ENCODE measurements around the gene RHBDD3.

RHBDD3 gene

GRCh38 chr22:29253561-29254285 lies 14.1 kb downstream of the RHBDD3 start:
- in situ Hi-C loops (cut with MboI; ENCODE audit: low sequenced_read_pairs), result no loop called here

DNA sequence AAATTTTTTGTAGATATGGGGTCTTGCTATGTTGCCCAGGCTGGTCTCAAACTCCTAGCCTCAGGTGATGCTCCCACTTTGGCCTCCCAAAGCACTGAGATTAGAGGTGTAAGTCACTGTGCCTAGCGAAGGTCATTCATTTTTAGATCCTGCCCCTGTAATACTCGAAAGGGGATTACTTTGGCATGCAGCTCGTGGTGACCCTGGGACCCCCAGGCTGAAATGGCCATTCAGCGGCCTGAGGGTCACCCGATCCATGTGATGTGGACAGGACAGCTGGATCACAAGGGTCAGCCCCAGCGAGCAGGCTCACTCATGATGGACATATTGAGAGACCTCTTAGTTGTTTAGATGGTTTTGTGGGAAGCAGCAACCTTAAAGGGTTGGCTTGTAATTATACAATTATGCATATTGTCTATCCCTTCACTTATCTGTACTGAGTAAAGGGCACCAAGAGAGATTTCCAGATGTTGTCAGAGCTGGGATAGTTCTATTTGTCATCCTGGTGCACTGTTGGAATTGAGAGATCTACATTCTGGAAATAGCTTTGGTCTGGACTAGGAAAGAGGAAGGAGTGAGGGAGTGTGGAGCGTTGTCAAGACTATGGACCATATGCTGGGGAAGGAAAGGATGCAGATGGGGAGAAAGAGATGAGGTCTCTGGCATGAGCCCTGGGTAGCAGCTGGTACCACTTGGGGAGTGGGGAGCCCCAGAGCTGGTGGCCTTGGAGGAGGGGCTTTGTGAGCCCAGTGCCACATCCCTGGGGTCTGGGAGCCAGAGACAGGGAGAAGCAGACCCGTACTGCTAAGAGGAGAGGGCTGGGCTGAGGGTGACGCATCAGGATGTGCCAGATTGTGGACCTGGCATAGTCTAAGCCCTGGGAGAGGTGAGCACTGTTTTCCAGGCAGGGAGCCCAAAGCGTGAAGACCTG lies 15.5 kb downstream of the RHBDD3 start:
- in situ Hi-C loops (cut with MboI; ENCODE audit: low sequenced_read_pairs), result no loop called here

- in situ Hi-C loops (cut with MboI; ENCODE audit: low sequenced_read_pairs), result no loop called here
These were observed 16.5 kb downstream of the RHBDD3 start for GRCh38 chr22:29251265-29251664.

GRCh38 chr22:29247891-29248290 lies 19.9 kb downstream of the RHBDD3 start:
- in situ Hi-C loops (cut with MboI; ENCODE audit: low sequenced_read_pairs), result loop anchor here (10.0 to 25.0 kb wide), 3 partner anchors 186 to 636 kb away; partner anchors contain the start of genes C22orf31 and KREMEN1

GRCh38 chr22:29245626-29246385 lies 22.0 kb downstream of the RHBDD3 start:
- in situ Hi-C loops (cut with MboI; ENCODE audit: low sequenced_read_pairs), result loop anchor here (10.0 to 25.0 kb wide), 3 partner anchors 184 to 634 kb away; partner anchors contain the start of genes C22orf31 and KREMEN1

GRCh38 chr22:29244785-29245625 lies 22.8 kb downstream of the RHBDD3 start:
- in situ Hi-C loops (cut with MboI; ENCODE audit: low sequenced_read_pairs), result loop anchor here (10.0 to 25.0 kb wide), 3 partner anchors 183 to 633 kb away; partner anchors contain the start of genes C22orf31 and KREMEN1

- in situ Hi-C loops (cut with MboI; ENCODE audit: low sequenced_read_pairs), result loop anchor here (10.0 to 25.0 kb wide), 3 partner anchors 182 to 632 kb away; partner anchors contain the start of genes C22orf31 and KREMEN1
These were observed 23.8 kb downstream of the RHBDD3 start for GRCh38 chr22:29243874-29244446.

- in situ Hi-C loops (cut with MboI; ENCODE audit: low sequenced_read_pairs), result loop anchor here (10.0 to 25.0 kb wide), 3 partner anchors 178 to 628 kb away; partner anchors contain the start of genes C22orf31 and KREMEN1
These were observed 27.3 kb downstream of the RHBDD3 start for GRCh38 chr22:29240481-29240880.

DNA sequence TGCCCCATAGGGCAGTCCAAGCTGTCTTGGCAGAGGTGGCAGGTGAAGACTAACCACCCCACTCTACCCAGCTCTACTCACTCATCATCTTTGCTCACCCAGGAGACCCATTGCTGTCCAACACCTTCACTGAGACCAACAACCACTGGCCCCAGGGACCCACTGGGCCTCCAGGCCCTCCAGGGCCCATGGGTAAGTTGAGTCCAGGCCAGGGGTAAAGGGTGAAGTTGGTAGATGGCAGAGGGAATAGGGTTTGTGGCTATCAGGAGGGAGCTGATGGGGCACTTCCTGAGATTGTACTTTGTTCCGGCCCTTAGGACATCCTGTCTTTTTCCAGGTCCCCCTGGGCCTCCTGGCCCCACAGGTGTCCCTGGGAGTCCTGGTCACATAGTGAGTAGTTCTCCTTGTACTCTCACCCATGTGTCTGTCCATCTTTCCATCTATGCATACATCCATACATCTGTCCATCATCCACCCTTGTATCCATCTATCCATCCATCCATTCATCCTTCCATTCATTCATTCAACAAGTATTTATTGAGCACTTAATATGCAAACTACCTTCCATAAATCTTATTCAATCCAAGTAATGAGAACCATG lies 34.4 kb downstream of the RHBDD3 start:
- in situ Hi-C loops (cut with MboI; ENCODE audit: low sequenced_read_pairs), result loop anchor here (25.0 kb wide), 2 partner anchors 171 to 621 kb away; partner anchors contain the start of genes C22orf31 and KREMEN1

GRCh38 chr22:29231971-29232959 lies 35.5 kb downstream of the RHBDD3 start:
- in situ Hi-C loops (cut with MboI; ENCODE audit: low sequenced_read_pairs), result loop anchor here (25.0 kb wide), 2 partner anchors 170 to 620 kb away; partner anchors contain the start of genes C22orf31 and KREMEN1

GRCh38 chr22:29230972-29231875 lies 36.6 kb downstream of the RHBDD3 start:
- in situ Hi-C loops (cut with MboI; ENCODE audit: low sequenced_read_pairs), result loop anchor here (25.0 kb wide), 2 partner anchors 169 to 619 kb away; partner anchors contain the start of genes C22orf31 and KREMEN1

GRCh38 chr22:29226351-29226981 lies 41.3 kb downstream of the RHBDD3 start:
- in situ Hi-C loops (cut with MboI; ENCODE audit: low sequenced_read_pairs), result loop anchor here (25.0 kb wide), 2 partner anchors 164 to 614 kb away; partner anchors contain the start of genes C22orf31 and KREMEN1

DNA sequence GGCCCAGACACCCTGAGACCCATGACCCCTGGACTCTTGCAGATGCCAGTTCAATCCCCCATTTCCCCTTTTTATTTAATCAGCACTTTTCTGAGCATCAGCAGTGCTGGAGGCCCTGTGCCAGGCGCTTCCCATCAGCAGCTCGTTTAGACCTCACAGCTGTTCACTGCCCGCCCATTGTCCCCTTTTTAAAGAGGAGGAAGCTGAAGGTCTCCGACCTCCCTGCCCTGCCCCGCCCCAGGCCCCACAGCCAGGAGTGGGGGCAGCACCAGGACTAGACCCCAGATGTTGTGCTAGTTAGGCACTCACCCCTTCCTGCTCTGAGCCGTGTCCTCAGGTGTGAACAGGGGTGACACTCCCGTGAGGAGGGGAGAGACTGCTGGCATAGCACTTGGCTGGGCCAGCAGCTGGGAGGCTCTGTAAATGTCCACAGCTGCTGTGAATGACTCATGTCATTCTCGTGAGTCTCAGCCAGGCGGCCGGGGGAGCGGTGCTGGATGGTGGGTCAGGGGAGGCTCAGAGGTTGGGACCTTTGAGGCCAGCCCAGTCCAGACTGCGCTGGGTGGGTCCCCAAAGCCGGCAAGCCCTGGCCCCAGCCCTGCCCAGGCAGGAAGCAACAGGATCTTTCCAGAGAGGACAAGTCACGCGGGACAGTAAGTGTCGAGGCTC lies 42.2 kb downstream of the RHBDD3 start:
- in situ Hi-C loops (cut with MboI; ENCODE audit: low sequenced_read_pairs), result loop anchor here (25.0 kb wide), 2 partner anchors 163 to 613 kb away; partner anchors contain the start of genes C22orf31 and KREMEN1

DNA sequence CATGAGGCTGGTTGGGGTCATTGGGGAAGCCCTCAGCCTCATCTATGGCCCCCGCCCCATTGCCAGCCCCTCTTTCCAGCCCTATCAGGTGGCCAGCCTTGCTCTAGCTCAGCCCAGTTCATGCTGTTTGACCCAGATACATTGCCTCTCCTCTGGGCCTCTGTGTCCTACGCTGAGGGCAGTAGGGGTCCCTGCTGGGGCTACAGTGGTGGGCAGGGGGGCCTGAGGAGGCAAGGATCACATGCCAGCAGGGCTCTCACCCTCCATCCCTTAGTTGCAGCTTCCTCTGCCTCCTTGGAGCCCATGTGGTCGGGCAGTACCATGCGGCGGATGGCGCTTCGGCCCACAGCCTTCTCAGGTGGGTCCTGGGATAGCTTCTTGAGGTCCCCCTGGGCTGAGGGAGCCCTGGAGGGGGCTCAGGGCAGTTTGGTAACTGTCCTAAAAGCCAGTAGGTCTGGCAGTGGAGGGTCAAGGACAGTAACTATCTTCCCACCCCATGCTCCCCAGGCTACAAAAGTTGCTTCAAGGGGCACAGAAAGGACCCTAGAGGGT lies 42.8 kb downstream of the RHBDD3 start:
- in situ Hi-C loops (cut with MboI; ENCODE audit: low sequenced_read_pairs), result loop anchor here (25.0 kb wide), 2 partner anchors 163 to 613 kb away; partner anchors contain the start of genes C22orf31 and KREMEN1
